Fibroblast of skin of back (primary cell): Measurements from ENCODE around the gene MZT2A.
"Not testable (repeated sequence)": the region's sequence is repeated elsewhere in the genome, so short reads cannot be mapped to it uniquely, and the experiment has no call there.

Experiments used
- DNase-seq: peaks from one replicate; pipeline ENCODE4 v3.0.0-alpha.2; 2013

MZT2A gene

GRCh38 chr2:131447981-131448380 is 44.2 kb downstream of the MZT2A start:
- DNase-seq = not testable (repeated sequence)

- no peak for DNase-seq
These were observed 46.3 kb downstream of the MZT2A start for GRCh38 chr2:131445896-131446295.

- not testable (repeated sequence) for DNase-seq
These were observed 46.7 kb downstream of the MZT2A start for GRCh38 chr2:131445515-131445797.

- DNase-seq = not testable (repeated sequence)
These were observed 47.3 kb downstream of the MZT2A start for GRCh38 chr2:131444736-131445514.

- not testable (repeated sequence) for DNase-seq
These were observed 51.3 kb downstream of the MZT2A start for GRCh38 chr2:131440742-131441468.
